Pulmonary artery endothelial cell (primary cell): ENCODE measurements around the gene TDRD12. TPM values are rescaled to one million over a fixed set of nuclear protein-coding genes. Genes with fewer than 3 reads are reported as not detected.

Experiments used
- DNase-seq: peaks from one replicate; pipeline ENCODE4 v3.0.0-alpha.2; 2011; ENCODE audit warnings: low read depth, low spot score
- total RNA-seq: library from RNA; depleted of rRNA; stranded (reverse); fragments of >200 nt; gene quantifications from 2 replicates; pipeline ENCODE4 v1.2.3, GENCODE V29; 2014

Gene TDRD12, protein sequence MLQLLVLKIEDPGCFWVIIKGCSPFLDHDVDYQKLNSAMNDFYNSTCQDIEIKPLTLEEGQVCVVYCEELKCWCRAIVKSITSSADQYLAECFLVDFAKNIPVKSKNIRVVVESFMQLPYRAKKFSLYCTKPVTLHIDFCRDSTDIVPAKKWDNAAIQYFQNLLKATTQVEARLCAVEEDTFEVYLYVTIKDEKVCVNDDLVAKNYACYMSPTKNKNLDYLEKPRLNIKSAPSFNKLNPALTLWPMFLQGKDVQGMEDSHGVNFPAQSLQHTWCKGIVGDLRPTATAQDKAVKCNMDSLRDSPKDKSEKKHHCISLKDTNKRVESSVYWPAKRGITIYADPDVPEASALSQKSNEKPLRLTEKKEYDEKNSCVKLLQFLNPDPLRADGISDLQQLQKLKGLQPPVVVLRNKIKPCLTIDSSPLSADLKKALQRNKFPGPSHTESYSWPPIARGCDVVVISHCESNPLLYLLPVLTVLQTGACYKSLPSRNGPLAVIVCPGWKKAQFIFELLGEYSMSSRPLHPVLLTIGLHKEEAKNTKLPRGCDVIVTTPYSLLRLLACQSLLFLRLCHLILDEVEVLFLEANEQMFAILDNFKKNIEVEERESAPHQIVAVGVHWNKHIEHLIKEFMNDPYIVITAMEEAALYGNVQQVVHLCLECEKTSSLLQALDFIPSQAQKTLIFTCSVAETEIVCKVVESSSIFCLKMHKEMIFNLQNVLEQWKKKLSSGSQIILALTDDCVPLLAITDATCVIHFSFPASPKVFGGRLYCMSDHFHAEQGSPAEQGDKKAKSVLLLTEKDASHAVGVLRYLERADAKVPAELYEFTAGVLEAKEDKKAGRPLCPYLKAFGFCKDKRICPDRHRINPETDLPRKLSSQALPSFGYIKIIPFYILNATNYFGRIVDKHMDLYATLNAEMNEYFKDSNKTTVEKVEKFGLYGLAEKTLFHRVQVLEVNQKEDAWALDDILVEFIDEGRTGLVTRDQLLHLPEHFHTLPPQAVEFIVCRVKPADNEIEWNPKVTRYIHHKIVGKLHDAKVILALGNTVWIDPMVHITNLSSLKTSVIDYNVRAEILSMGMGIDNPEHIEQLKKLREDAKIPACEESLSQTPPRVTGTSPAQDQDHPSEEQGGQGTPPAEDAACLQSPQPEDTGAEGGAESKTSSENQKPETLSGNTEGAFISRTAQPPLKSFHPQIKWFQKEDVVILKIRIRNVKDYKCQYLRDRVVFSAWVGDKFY (N-terminal part only)
- total RNA-seq = 0.07 and 0.40 TPM in 2 replicates

DNA sequence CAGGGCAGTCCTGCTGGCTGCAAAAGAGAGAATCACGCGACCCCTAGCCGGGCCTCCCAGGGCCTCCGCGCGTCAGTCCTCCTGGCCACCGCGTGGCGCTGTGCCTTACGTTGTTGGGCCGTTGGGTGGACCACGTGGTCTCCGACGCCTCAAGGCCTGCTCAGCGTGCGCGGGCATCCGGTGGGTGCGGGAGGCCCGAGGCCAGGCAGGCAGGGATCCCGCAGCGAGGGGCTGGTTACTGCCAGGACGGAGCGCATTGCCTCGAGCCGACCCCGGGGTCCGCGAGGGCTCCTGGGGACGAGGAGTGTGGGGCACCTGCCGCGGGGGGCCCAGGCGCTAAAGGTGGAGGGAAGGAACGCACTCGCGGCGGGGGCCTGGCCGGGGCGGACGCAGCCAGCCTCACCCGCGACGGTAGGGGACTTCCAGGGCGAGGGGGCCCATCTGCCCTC is at the start of gene TDRD12:
TSS of gene TDRD12 (plus strand) at position 157 of the 449 bp plus-strand sequence. CDS start 306 bp downstream, outside the sequence.
- DNase-seq = no peak

DNA sequence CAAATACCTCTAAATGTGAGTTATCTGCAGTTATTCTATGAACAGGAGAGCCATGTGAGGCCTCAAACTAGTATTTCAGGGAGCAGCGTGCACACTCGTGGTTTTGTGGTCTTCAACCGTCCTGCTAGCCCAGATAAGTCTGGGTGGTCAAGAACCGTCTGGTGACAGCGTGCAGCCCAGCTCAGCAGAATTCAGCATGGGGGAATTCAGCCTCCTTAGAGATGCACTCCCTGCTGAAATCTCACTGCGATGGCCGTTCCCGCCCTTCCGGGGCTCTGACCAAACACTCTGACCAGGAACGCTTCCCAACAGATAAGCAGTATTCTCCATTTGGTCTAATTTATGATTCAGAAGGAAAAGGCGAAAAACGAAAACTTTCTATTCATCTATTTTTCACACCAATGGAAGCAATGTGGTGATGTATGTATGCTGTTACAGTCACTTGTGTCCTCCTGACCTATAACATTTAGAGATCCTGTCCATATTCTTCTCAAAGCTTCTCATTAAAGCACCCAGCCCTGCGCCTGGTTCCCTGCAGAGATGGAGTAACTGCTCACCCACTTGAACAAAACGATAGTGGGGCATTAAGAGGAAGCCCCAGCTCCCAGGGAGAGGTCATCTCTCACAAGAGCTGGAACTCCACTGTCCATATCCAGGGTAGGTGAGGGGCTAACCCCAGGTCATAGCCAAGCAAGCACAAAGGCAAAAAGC is 47.5 kb upstream of the TDRD12 start:
- no peak for DNase-seq

DNA sequence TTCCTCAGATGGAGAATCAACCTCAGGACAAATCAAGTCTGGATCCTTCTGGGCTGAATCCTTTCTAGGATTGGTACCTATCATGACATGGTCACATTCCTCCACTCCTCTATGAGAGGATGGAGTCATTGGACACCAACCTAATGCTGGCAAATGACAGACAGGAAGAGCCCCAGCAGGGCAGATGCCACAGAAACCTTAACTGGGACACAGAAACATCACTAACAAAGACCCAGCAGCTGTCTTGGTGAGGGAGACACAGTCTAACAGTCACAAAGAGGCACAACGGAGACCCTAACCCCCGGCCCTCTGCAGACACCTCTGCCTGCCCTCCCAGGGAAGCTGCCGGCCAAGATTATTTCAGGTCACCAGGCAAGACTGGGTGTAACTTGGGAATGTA is 46.7 kb upstream of the TDRD12 start:
- no peak for DNase-seq

DNA sequence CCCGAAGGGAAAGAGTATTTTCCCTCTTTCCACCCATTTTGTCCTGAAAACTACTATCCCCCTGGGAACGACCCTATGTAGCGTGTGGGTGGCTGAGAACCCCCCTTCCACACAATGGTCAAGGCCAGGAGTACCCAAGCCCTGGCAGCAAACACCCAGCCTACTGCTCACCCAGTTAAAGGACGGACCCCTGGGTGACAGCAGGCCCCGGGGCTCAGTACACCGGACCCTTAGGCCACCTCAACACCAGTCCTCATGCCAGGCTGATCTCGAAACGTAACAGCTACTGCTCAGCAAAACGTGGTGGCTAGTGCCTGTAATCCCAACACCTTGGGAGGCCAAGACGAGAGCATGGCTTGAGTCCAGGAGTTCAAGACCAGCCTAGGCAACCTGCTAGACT is 46.0 kb upstream of the TDRD12 start:
- DNase-seq = no peak

DNA sequence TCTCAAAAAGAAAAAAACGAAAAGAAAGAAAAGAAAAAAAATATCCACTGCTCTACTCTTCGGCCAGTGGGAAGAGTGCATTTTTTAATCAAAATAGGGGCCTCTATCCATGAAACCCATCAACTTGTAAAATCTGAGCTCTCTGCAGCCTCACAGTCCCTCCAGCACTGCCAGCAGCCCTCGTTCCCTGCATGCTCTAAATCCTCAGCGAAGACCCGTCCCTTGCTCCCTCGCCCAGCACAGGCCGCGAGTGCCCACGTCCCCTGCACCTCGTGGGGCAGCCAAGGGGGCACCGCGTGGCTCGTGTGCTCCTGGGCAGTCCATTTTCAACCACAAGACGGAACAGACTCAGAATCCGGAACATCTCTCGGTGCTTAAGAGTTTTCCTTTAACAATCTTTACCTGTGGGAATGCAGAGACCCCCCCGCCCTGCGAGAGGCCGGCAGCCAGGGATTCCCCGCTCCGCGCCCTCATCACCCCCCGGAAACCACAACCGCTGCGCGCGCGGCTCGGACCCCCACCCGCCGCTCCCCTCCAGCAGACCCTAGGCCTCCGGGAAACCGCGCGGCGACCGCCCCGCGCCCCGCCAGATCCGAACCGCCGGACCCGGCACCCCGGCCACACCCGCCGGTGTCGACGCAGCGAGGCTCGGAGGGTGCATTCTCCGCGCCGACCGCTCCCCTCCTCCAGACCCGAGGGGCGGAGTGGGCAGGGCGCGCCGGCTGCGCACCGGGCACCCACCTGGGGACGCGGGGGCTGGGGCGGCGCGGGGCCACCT is 45.2 kb upstream of the TDRD12 start:
- no peak for DNase-seq

DNA sequence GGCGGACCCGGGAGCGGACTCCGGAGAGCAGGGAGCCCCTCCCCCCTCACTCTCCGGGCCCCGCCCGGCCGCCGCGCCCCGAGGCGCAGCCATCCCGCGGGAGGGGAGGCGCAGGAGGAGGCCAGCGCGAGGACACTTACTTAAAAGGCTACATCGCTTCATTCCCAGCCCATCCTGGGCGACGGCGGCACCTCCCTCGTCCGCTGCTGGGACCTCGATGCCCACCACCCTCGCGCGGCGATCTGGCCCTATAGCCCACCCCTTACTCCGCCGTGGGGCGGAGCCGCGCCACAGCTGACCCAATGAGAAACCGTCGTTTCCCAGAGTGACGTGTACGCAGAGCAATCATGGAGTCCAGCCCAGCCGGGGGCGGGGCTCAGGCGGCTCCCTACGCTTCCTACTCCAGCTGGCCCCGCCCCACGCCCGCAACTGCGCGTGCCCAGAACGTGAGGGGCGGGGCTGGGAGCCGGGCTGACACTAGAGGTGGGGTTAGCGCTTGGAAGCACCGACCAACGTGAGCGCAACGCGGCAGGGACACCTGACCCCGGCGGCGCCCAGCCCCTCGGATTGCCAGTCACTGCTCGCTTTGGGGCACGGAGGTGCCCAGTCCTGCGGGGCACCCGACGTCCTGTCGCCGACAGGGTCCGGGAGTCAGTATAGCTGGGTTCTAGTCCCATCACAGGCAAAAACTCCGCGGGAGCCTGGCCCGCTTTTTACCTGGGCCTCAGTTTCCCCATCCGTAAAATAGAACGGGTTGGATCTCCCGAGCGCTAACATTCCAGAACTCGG is 44.4 kb upstream of the TDRD12 start, which contains the start of gene ANKRD27:
TSS of gene ANKRD27 (minus strand) at position 250 of the 789 bp plus-strand sequence. CDS start 16,165 bp downstream, outside the sequence.
- peak; percentile 88 for DNase-seq

DNA sequence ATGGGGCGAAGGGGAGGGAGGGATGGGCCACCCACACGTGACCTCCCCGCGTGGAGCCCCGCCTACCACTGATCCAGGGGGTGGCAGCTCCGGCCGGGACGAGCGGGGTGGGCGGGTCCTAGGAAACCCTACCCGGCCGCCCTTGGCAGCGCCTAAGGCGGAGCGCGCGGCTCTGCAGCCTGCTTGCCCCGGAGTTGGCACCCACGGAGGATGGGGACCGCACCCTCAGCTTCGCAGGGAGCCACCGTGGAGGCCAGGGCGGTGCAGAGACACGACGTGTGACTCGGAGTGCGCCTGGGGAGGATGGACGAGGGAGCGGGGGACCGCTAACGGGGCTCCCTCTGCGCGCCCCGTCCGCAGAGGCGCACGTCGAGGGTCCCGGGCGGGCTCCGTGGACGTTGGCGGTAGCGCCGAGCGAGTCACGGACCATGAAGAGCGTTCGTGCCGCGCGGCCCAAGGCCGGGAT is 43.8 kb upstream of the TDRD12 start, which contains the start of gene RGS9BP:
TSS of gene RGS9BP (plus strand) at position 129 of the 466 bp plus-strand sequence. CDS start 416 bp downstream, outside the sequence.
- DNase-seq = peak; percentile 37

DNA sequence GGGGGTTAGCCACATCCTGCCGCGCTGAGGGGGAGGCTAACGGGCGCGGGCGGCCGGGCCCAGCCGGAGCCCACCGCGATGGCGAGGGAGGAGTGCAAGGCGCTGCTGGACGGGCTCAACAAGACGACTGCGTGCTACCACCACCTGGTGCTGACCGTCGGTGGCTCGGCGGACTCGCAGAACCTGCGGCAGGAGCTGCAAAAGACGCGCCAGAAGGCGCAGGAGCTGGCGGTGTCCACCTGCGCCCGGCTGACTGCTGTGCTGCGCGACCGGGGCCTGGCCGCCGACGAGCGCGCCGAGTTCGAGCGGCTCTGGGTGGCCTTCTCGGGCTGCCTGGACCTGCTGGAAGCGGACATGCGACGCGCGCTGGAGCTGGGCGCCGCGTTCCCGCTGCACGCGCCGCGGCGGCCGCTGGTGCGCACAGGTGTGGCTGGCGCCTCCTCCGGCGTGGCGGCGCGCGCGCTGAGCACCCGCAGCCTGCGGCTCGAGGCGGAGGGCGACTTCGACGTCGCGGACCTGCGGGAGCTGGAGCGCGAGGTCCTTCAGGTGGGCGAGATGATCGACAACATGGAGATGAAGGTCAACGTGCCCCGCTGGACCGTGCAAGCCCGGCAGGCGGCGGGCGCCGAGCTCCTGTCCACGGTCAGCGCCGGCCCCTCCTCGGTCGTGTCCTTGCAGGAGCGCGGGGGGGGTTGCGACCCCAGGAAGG is 43.2 kb upstream of the TDRD12 start:
- no peak for DNase-seq

DNA sequence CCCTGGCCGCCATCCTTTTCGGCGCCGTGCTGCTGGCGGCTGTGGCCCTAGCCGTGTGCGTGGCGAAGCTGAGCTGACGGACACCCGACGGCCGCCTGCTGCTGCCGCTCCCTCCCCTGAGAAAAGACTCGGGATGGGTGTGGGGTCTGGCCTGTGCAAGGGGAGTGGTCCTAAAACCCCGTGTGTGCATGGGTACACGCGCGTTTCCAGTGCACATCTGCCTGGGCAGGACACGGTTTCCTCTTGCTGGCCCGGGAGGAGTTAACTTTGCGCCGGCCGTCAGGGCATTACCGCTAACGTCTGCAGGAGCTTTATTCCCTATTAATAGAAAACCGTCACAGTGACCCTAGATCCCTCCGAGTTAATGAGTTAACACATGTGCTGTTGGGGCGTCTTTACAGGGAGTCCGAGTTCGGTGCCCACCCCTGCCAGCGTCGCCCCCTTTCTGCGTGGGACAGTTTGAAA is 42.6 kb upstream of the TDRD12 start:
- DNase-seq = no peak

DNA sequence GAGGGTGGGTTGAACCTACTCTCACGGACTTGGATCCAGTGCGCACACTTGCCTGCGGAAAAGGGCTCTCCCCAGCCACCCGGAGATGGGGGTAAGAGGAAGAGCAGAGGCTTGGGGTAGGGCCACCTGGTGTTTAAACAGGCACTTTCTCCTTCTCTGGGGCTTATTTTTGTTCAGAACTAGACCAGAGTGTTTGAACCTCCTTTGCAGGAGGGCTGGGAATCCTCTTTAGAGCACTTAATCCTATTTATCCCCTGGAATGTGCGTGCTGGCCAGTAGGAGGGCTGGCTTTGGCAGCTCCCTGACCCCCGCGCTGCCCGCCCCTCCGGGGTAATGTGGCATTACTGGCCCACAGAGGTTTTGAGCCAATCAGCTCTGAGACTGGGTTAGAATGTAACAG is 41.9 kb upstream of the TDRD12 start:
- DNase-seq = no peak

DNA sequence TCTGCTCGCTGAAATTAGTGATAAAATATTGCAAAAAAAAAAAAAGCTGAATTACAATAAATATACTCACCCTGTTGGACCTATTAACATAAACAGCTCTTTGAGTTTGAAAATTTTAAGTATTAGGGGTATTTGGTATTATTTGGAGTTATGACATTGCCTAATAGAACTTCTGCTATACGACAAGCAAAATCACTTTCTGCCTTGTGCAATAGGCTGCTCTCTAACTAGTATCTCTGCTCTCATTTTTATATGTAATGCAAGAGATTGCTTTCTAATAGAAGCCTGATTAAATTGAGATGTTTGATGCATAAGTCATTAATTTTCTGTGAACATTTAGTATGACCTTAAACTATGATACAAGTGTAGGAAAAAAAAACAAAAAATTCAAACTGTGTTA is 38.6 kb upstream of the TDRD12 start:
- no peak for DNase-seq

DNA sequence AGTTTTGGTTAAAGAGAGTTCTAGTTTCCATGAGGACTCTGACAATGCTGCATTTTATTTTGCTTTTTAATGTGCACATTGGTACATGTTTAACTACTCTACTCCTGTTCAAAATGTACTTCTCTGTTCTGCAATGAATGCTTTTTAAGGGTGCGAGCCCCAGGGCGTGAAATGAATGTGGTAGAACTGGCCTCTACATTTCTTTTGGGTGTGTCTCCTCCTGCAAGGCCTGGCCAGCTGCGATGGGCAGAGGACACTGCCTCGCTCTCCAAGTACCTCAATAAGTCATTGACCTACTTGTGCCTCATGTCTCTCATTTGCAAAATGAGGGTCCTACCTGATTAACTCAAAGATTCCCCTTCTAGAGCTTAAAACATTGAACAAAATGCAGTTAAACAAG is 37.2 kb upstream of the TDRD12 start:
- DNase-seq = no peak

DNA sequence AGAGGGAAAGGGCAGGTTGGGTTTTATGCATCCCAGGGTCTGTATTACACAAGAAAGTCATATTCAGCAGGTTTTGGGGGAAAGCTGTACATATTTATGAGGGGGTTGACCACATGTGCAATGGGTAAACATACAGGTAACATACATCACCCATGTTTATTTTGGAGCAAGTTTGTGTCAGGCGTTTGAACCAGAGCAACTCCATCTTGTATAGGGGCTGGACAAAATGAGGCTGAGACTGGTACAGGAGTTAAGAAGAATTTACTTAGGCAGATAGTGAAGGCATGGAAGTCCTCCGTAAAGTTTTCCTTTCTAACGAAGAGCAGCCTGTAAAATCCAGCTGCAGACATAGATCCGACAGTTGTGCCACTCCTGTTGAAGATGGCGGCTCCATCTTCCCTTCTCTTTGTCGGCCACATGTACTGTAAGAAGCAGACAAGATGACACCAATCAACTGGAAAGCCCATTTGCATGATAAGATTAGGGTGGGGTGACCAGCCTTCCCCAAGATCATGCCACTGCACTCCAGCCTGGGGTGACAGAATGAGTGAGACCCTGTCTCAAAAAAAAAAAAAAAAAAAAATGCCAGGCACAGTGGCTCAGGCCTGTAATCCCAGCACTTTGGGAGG is 32.6 kb upstream of the TDRD12 start:
- DNase-seq = no peak

DNA sequence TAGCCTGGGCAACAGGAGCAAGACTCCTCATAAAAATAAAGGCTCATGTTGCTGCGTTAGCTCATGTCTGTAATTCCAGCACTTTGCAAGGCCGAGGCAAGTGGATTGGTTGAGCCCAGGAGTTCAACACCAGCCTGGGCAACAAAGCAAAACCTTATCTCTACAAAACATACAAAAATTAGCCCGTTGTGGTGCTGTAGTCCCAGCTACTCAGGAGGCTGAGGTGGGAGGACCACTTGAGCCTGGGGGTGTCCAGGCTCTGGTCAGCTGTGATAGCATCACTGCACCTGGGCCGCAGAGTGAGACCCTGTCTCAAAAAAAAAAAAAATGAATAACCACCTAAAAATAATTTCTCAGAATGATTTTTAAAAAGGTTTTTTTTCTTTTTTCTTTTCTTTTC is 31.9 kb upstream of the TDRD12 start:
- no peak for DNase-seq

DNA sequence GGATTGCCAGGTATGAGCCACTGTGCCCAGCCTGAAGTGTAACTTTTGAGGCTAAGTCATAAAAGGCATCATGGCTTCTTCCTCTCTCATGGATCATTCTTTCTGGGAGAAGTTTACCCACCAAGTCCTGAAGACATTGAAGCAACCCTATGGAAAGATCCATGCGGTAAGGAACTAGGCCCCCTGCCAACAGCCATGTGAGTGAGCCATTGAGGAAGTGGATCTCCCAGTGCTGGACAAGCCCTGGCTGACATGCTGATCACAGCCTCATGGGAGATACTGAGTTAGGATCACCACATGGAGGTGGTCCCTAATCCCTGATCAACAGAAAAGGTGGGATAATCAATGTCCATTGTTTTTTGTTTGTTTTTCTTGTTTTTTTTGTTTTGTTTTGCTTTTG is 31.3 kb upstream of the TDRD12 start:
- no peak for DNase-seq

DNA sequence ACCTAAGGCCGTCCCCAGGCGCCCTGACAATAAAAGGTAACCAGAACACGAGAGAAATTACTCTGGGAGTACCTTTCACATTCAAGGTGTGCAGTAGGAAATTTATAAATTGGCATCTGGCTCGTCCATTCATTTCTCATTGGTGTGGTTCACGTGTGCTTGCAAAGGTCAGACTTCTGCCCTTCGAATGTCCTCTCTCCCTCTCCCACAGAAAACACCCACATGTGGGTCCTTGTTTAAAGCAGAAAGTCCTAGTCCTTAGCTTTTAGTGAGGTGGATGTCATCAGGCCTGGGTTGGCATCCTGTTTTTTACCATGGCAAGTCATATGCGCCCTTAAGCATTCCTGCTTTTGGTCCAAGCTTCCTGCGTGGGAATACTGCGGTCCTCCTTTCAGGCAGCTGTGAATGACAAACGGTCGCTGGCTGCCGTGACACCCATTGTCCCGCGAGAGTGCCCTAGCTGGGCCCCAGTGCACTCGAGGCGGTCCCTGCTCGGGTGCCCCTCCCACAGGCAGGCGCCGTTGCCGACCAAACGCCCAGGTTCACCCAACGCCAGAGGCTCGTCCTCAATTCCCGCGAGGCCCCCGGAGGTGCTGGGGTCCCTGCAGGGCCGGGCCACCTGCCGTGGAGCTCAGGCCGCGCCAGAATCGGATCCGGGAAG is 28.1 kb upstream of the TDRD12 start, which contains the start of gene NUDT19:
TSS of gene NUDT19 (plus strand) at position 531 of the 661 bp plus-strand sequence. CDS start 140 bp downstream, outside the sequence.
- DNase-seq = peak; percentile 35
